Measurements from ENCODE around the gene TFB2M.

DNA sequence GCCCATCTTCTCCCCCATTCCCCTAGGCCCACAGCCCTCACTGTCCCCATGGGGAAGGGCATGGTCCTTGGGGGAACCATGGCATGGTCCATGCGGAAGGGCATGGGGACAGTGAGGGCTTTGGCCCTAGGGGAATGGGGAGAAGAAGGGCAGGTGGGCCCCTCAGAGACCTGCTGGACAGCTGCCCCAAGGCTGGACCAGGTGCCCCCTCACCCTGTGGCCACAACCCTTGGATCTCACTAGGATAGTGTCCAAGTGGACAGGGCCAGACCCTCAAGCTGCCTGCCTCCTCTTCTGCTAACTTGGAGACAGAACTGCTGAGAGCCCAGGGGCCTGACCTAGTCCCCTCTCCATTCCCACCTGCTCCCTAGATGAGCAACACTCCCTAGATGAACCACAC is 46.5 kb downstream of the TFB2M start:
- TF ChIP-seq POLR2AphosphoS5 (IDR thresholded peaks at IDR 0.05; ENCODE audit: low read depth, low read length) (no peak), SIN3A (IDR thresholded peaks at IDR 0.05; ENCODE audit: borderline replicate concordance, insufficient read depth, low read length) (no peak), TAF1 (IDR thresholded peaks at IDR 0.05; ENCODE audit: borderline replicate concordance, insufficient read depth, low read length) (no peak), FOXP2 (optimal IDR thresholded peaks at IDR 0.05; ENCODE audit: borderline replicate concordance, extremely low read depth, extremely low read length, insufficient read depth) (no peak)
- TF ChIP-seq, protein P1, sequence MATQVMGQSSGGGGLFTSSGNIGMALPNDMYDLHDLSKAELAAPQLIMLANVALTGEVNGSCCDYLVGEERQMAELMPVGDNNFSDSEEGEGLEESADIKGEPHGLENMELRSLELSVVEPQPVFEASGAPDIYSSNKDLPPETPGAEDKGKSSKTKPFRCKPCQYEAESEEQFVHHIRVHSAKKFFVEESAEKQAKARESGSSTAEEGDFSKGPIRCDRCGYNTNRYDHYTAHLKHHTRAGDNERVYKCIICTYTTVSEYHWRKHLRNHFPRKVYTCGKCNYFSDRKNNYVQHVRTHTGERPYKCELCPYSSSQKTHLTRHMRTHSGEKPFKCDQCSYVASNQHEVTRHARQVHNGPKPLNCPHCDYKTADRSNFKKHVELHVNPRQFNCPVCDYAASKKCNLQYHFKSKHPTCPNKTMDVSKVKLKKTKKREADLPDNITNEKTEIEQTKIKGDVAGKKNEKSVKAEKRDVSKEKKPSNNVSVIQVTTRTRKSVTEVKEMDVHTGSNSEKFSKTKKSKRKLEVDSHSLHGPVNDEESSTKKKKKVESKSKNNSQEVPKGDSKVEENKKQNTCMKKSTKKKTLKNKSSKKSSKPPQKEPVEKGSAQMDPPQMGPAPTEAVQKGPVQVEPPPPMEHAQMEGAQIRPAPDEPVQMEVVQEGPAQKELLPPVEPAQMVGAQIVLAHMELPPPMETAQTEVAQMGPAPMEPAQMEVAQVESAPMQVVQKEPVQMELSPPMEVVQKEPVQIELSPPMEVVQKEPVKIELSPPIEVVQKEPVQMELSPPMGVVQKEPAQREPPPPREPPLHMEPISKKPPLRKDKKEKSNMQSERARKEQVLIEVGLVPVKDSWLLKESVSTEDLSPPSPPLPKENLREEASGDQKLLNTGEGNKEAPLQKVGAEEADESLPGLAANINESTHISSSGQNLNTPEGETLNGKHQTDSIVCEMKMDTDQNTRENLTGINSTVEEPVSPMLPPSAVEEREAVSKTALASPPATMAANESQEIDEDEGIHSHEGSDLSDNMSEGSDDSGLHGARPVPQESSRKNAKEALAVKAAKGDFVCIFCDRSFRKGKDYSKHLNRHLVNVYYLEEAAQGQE (IDR thresholded peaks at IDR 0.05; ENCODE audit: insufficient read depth in 1 of 2, low read depth in 2 of 2, low read length in 2 of 2) = no peak

Measured in PFSK-1 (cell line).